ENCODE data around the gene C3.
"Not testable (repeated sequence)": the region's sequence is repeated elsewhere in the genome, so short reads cannot be mapped to it uniquely, and the experiment has no call there.

Gene C3

GRCh38 chr19:6760606-6761005 lies 40.2 kb upstream of the C3 start:
- no peaks in the 10 kb centered on the region for H3K27me3 ChIP-seq (ENCODE audit: insufficient read depth, low read length)
- peaks cover 11% of the 10 kb centered on the region; the same call in 1 of the 2 replicates for H3K36me3 ChIP-seq (ENCODE audit: insufficient read depth, low read length)
- H3K4me3 ChIP-seq (ENCODE audit: low read length): no peak overlapping the region
- H3K4me1 ChIP-seq (ENCODE audit: insufficient read depth, low read length): peaks cover 2% of the 10 kb centered on the region; the same call in 1 of the 2 replicates
- 97% methylated on average over 17 of the region's 17 CpGs for WGBS
- no peak overlapping the region for H3K27ac ChIP-seq (ENCODE audit: low read depth, low read length)
- H3K9me3 ChIP-seq (ENCODE audit: insufficient read depth, low read depth, low read length): no peaks in the 10 kb centered on the region
- no peak overlapping the region for H3K9ac ChIP-seq (ENCODE audit: low read depth, low read length)

DNA sequence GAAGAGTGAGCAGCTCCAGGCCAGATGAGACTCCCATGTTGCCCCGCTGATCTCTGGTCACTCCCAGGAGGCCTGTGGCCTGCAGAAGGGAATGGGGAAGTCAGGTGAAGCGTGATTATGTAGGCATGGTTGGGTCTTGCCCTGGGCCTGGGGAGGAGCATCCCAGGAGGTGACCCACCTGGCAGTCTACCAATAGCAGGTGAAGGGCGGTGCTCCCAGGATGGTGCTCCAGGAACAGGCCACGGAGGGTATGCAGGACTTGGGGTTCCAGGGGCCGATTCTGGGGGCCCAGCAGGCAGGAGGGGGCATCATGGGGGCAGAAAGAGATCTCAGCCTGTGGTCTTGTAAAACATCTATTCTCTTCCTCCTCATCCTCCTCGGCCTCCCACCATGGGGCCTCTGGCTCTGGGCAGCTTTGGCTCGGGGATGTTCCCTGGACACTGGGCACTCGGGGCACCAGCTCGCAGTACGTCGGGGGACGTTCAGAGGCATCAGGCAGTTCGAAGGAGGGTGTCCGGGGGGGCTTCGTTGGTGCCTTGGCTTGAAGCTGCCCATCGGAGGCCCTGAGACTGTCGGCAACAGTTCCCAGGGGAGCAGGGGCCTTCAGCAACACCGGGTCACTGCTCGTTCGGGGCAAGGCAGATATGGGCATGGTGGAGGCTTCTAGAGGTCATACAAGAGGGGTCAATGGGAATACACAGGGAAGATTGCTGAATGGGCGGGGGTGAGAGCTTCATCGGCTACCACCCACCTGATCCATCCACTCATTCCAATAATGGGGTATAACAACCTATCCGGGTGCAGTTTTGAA lies 34.4 kb upstream of the C3 start:
- H3K4me3 ChIP-seq (ENCODE audit: low read length): no peak overlapping the region
- H3K36me3 ChIP-seq (ENCODE audit: insufficient read depth, low read length): peaks cover 39% of the 10 kb centered on the region
- no peaks in the 10 kb centered on the region for H3K9me3 ChIP-seq (ENCODE audit: insufficient read depth, low read depth, low read length)
- H3K27ac ChIP-seq (ENCODE audit: low read depth, low read length): no peak overlapping the region
- no peaks in the 10 kb centered on the region for H3K27me3 ChIP-seq (ENCODE audit: insufficient read depth, low read length)
- 0 out of 2 replicates have a peak, but pooled peaks cover 3% of the 10 kb centered on the region for H3K4me1 ChIP-seq (ENCODE audit: insufficient read depth, low read length)
- 96% methylated on average over 22 of the region's 23 CpGs for WGBS
- no peak overlapping the region for H3K9ac ChIP-seq (ENCODE audit: low read depth, low read length)

DNA sequence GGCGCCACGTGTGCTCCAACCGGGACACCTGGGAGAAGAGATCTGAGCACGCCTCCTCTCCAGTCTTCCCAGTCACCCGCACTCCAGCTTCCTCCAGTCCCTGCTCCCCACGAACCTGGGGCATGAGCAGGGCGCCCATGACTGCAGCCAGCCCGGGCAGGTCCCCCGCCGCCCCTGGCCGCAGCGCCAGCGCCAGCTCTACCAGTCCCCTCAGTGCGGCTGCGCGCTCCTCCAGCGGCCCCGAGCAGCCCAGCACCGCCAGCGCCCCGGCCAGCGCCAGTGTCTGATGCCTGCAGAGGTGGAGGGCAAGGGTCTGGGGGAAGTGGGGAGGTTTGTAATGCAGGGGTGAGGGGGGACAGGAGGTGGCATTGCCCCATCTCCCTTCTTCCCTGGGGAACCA lies 33.7 kb upstream of the C3 start:
- H3K27ac ChIP-seq (ENCODE audit: low read depth, low read length): no peak overlapping the region
- H3K36me3 ChIP-seq (ENCODE audit: insufficient read depth, low read length): peaks cover 41% of the 10 kb centered on the region
- no peaks in the 10 kb centered on the region for H3K27me3 ChIP-seq (ENCODE audit: insufficient read depth, low read length)
- H3K4me3 ChIP-seq (ENCODE audit: low read length): no peak overlapping the region
- 95% methylated on average over 22 of the region's 22 CpGs for WGBS
- 0 out of 2 replicates have a peak, but pooled peaks cover 3% of the 10 kb centered on the region for H3K4me1 ChIP-seq (ENCODE audit: insufficient read depth, low read length)
- H3K9me3 ChIP-seq (ENCODE audit: insufficient read depth, low read depth, low read length): no peaks in the 10 kb centered on the region
- H3K9ac ChIP-seq (ENCODE audit: low read depth, low read length): no peak overlapping the region

GRCh38 chr19:6753178-6754031 lies 33.0 kb upstream of the C3 start:
- Histone ChIP-seq H3K9me3 (ENCODE audit: insufficient read depth, low read depth, low read length) (no peaks in the 10 kb centered on the region), H3K9ac (ENCODE audit: low read depth, low read length) (peak overlapping the region; percentile 15; the same call in 1 of the 2 replicates), H3K36me3 (ENCODE audit: insufficient read depth, low read length) (peaks cover 43% of the 10 kb centered on the region), H3K4me1 (ENCODE audit: insufficient read depth, low read length) (0 out of 2 replicates have a peak, but pooled peaks cover 3% of the 10 kb centered on the region), H3K27me3 (ENCODE audit: insufficient read depth, low read length) (no peaks in the 10 kb centered on the region), H3K4me3 (ENCODE audit: low read length) (peak overlapping the region; percentile 43), H3K27ac (ENCODE audit: low read depth, low read length) (peak overlapping the region; percentile 72)
- WGBS: 86% methylated on average over 50 of the region's 50 CpGs

DNA sequence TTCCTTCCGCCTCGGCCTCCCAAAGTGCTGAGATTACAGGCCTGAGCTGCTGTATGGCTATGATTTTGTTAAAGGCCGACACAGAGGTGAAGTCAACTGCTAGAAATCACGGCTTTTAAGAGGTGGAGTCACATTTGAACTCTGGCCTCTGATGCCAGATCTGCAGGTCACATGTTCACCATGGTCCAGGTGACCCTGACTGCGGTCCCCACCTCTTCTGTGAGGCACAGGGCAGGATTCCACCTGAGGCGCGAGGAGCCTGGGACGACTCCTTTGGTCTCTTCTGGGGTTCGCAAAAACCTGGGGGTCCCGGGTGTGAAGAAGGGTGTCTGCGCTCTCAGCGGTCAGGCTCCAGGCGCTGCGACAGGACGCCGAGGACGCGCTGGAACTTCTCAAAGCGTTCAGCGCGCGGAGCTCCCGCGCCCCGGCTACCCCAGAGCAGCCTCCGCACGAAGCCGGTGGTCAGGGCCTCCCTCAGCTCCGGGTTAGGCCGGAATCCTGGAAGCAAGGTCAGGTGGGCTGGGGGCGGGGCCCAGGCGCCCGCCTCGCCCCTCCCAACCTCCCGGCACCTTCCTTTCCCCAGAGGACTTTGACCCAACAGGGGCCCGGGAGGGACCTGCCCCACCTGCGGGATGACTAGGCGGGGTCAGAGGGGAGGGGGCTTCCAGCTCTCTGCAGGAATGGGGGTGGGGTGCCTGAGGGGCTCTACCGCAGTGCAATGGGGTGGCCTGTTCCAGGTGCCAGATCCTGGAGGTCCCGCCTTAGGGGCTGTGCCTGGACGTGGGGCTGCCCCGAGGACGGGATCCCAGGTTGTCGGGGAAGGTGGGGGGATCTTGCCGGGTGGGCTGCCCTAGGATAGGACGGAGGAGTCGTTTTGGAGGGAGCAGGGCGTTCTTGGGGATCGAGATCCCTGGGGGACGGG lies 32.1 kb upstream of the C3 start:
- 82% methylated on average over 49 of the region's 50 CpGs for WGBS
- H3K9me3 ChIP-seq (ENCODE audit: insufficient read depth, low read depth, low read length): no peaks in the 10 kb centered on the region
- H3K36me3 ChIP-seq (ENCODE audit: insufficient read depth, low read length): peaks cover 51% of the 10 kb centered on the region
- H3K27me3 ChIP-seq (ENCODE audit: insufficient read depth, low read length): no peaks in the 10 kb centered on the region
- peak overlapping the region; percentile 43 for H3K4me3 ChIP-seq (ENCODE audit: low read length)
- 0 out of 2 replicates have a peak, but pooled peaks cover 3% of the 10 kb centered on the region for H3K4me1 ChIP-seq (ENCODE audit: insufficient read depth, low read length)
- peak overlapping the region; percentile 73 for H3K27ac ChIP-seq (ENCODE audit: low read depth, low read length)
- H3K9ac ChIP-seq (ENCODE audit: low read depth, low read length): peak overlapping the region; percentile 20; the same call in 1 of the 2 replicates

DNA sequence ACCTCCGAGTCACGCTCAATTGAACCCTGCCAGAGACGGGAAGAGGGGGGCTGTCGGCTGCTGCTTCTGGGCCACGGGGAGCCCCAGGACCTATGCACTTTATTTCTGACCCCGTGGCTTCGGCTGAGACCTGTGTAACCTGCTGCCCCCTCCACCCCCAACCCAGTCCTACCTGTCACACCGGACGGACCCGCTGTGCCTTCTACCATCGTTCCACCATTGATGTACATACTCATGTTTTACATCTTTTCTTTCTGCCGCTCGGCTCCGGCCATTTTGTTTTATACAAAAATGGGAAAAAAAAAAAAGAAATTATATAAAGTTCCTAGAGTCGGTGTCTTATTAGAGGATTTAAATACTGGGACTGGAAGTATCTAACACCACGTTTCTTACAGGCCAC lies 30.7 kb upstream of the C3 start:
- H3K27ac ChIP-seq (ENCODE audit: low read depth, low read length): no peak overlapping the region
- no peak overlapping the region for H3K4me3 ChIP-seq (ENCODE audit: low read length)
- no peaks in the 10 kb centered on the region for H3K9me3 ChIP-seq (ENCODE audit: insufficient read depth, low read depth, low read length)
- peaks cover 65% of the 10 kb centered on the region for H3K36me3 ChIP-seq (ENCODE audit: insufficient read depth, low read length)
- 0 out of 2 replicates have a peak, but pooled peaks cover 3% of the 10 kb centered on the region for H3K4me1 ChIP-seq (ENCODE audit: insufficient read depth, low read length)
- no peak overlapping the region for H3K9ac ChIP-seq (ENCODE audit: low read depth, low read length)
- no peaks in the 10 kb centered on the region for H3K27me3 ChIP-seq (ENCODE audit: insufficient read depth, low read length)
- WGBS: 96% methylated on average over 16 of the region's 16 CpGs

DNA sequence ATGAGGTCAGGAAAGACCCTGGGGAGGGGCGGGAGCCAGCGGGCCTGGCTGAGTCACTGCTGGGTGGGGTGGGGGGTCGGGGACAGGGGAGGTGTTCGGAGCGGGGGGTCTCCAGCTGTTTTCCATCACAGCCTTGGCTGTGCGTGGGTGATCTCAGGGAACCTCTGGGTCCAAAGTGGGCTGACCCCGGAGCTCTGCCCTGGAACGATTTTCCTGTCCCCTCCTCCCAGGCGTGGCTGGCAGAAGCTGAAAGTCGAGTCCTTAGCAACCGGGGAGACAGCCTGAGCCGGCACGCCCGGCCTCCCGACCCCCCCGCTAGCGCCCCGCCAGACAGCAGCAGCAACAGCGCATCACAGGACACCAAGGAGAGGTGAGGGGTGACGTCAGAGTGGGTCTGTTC lies 29.6 kb upstream of the C3 start:
- no peak overlapping the region for H3K4me3 ChIP-seq (ENCODE audit: low read length)
- H3K9me3 ChIP-seq (ENCODE audit: insufficient read depth, low read depth, low read length): no peaks in the 10 kb centered on the region
- WGBS: 95% methylated on average over 20 of the region's 20 CpGs
- no peaks in the 10 kb centered on the region for H3K27me3 ChIP-seq (ENCODE audit: insufficient read depth, low read length)
- peaks cover 74% of the 10 kb centered on the region for H3K36me3 ChIP-seq (ENCODE audit: insufficient read depth, low read length)
- H3K27ac ChIP-seq (ENCODE audit: low read depth, low read length): no peak overlapping the region
- H3K4me1 ChIP-seq (ENCODE audit: insufficient read depth, low read length): peaks cover 6% of the 10 kb centered on the region; the same call in 1 of the 2 replicates
- no peak overlapping the region for H3K9ac ChIP-seq (ENCODE audit: low read depth, low read length)

DNA sequence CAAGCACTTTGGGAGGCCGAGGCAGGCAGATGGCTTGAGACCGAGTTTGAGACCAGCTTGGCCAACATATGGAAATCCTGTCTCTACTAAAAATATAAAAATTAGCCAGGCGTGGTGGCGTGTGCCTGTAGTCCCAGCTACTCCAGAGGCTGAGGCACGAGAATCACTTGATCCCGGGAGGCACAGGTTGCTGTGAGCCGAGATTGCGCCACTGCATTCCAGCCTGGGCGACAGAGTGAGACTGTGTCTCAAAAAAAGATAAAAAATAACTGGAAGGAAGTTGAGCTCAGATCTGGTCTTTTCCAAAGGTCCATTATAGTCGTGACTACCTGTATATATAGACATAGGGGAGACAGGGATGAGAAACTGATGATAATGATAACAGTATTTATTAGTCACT lies 28.1 kb upstream of the C3 start:
- H3K4me3 ChIP-seq (ENCODE audit: low read length); H3K27me3 ChIP-seq (ENCODE audit: insufficient read depth, low read length); H3K27ac ChIP-seq (ENCODE audit: low read depth, low read length); H3K9me3 ChIP-seq (ENCODE audit: insufficient read depth, low read depth, low read length); H3K9ac ChIP-seq (ENCODE audit: low read depth, low read length): not testable (repeated sequence)
- Histone ChIP-seq H3K36me3 (ENCODE audit: insufficient read depth, low read length) (peaks cover 84% of the 10 kb centered on the region), H3K4me1 (ENCODE audit: insufficient read depth, low read length) (peaks cover 19% of the 10 kb centered on the region)
- WGBS: 98% methylated on average over 10 of the region's 10 CpGs

GRCh38 chr19:6745965-6746364 lies 25.5 kb upstream of the C3 start:
- peaks cover 82% of the 10 kb centered on the region for H3K36me3 ChIP-seq (ENCODE audit: insufficient read depth, low read length)
- no peak overlapping the region for H3K27ac ChIP-seq (ENCODE audit: low read depth, low read length)
- H3K9ac ChIP-seq (ENCODE audit: low read depth, low read length): no peak overlapping the region
- H3K4me3 ChIP-seq (ENCODE audit: low read length): no peak overlapping the region
- WGBS: 97% methylated on average over 20 of the region's 24 CpGs
- no peaks in the 10 kb centered on the region for H3K9me3 ChIP-seq (ENCODE audit: insufficient read depth, low read depth, low read length)
- peaks cover 27% of the 10 kb centered on the region for H3K4me1 ChIP-seq (ENCODE audit: insufficient read depth, low read length)
- H3K27me3 ChIP-seq (ENCODE audit: insufficient read depth, low read length): no peaks in the 10 kb centered on the region

- Histone ChIP-seq H3K27ac (ENCODE audit: low read depth, low read length) (peak overlapping the region; percentile 79), H3K27me3 (ENCODE audit: insufficient read depth, low read length) (no peaks in the 10 kb centered on the region), H3K36me3 (ENCODE audit: insufficient read depth, low read length) (peaks cover 70% of the 10 kb centered on the region), H3K9me3 (ENCODE audit: insufficient read depth, low read depth, low read length) (no peaks in the 10 kb centered on the region), H3K4me1 (ENCODE audit: insufficient read depth, low read length) (peaks cover 27% of the 10 kb centered on the region), H3K4me3 (ENCODE audit: low read length) (no peak overlapping the region; the same call in 1 of the 2 replicates), H3K9ac (ENCODE audit: low read depth, low read length) (peak overlapping the region; percentile 28; the same call in 1 of the 2 replicates)
- 84% methylated on average over 41 of the region's 41 CpGs for WGBS
These were observed 24.2 kb upstream of the C3 start for GRCh38 chr19:6744381-6745301.

All from HUES64 (cell line).